ENCODE results near the gene KCNC3. TPM values are rescaled to one million over a fixed set of nuclear protein-coding genes. Genes with fewer than 3 reads are reported as not detected.

Gene KCNC3
- total RNA-seq, 4 donors from 2014 or later: 0.27 to 0.64 (median 0.49) TPM

- no peak for DNase-seq
- no peak overlapping the region for H3K4me3 ChIP-seq
- intact Hi-C loops (cut with DNase I; ENCODE audit: low total_unique reads): no loop called here
- TF ChIP-seq POLR2A (IDR thresholded peaks at IDR 0.05) (no peak), EP300 (IDR thresholded peaks at IDR 0.05; ENCODE audit: low read depth) (no peak), POLR2AphosphoS5 (IDR thresholded peaks at IDR 0.05) (no peak), CTCF (IDR thresholded peaks at IDR 0.05) (no peak)
- no peaks in the 10 kb centered on the region for H3K4me1 ChIP-seq
- WGBS, 2 donors (ENCODE audit: low coverage in 1 of 2): 94 to 95% methylated on average over 18 of the region's 18 CpGs
- peaks cover 0 to 9% of the 10 kb centered on the region in 2 donors for H3K9me3 ChIP-seq
- in situ Hi-C loops (cut with MboI; ENCODE audit: low pct_ligation_motif_present in 1 of 4, low pct_unique_long_range_greater_than_20kb in 1 of 4, low sequenced_read_pairs in 3 of 4): no loop called here
- H3K27me3 ChIP-seq: peaks cover 4% of the 10 kb centered on the region
- H3K27ac ChIP-seq: no peak overlapping the region
- H3K36me3 ChIP-seq: peaks cover 0 to 31% (median 10%) of the 10 kb centered on the region in 4 donors
Measured at GRCh38 chr19:50286443-50286842, 42.7 kb downstream of the KCNC3 start.

- intact Hi-C loops (cut with DNase I; ENCODE audit: low total_unique reads): no loop called here
- Histone ChIP-seq H3K9me3 (peaks cover 0 to 9% of the 10 kb centered on the region in 2 donors), H3K27ac (no peak overlapping the region), H3K36me3 (peaks cover 0 to 31% (median 10%) of the 10 kb centered on the region in 4 donors), H3K27me3 (peaks cover 4% of the 10 kb centered on the region), H3K4me1 (no peaks in the 10 kb centered on the region), H3K4me3 (no peak overlapping the region)
- in situ Hi-C loops (cut with MboI; ENCODE audit: low pct_ligation_motif_present in 1 of 4, low pct_unique_long_range_greater_than_20kb in 1 of 4, low sequenced_read_pairs in 3 of 4): no loop called here
- DNase-seq: no peak
- 88 to 90% methylated on average over 2 of the region's 2 CpGs for WGBS, 2 donors (ENCODE audit: low coverage in 1 of 2)
- TF ChIP-seq EP300 (IDR thresholded peaks at IDR 0.05; ENCODE audit: low read depth) (no peak), CTCF (IDR thresholded peaks at IDR 0.05) (no peak), POLR2AphosphoS5 (IDR thresholded peaks at IDR 0.05) (no peak)
Measured at GRCh38 chr19:50285833-50286232, 43.3 kb downstream of the KCNC3 start.

- H3K27ac ChIP-seq: no peak overlapping the region
- intact Hi-C loops (cut with DNase I; ENCODE audit: low total_unique reads): no loop called here
- H3K4me1 ChIP-seq: no peaks in the 10 kb centered on the region
- DNase-seq: no peak
- no peak overlapping the region for H3K4me3 ChIP-seq
- H3K36me3 ChIP-seq: peaks cover 0 to 30% (median 11%) of the 10 kb centered on the region in 4 donors
- WGBS, 2 donors (ENCODE audit: low coverage in 1 of 2): 93% methylated on average over 22 of the region's 22 CpGs; no CpG with 5 or more reads in 1 of the 2 donors
- in situ Hi-C loops (cut with MboI; ENCODE audit: low pct_ligation_motif_present in 1 of 4, low pct_unique_long_range_greater_than_20kb in 1 of 4, low sequenced_read_pairs in 3 of 4): no loop called here
- TF ChIP-seq POLR2A (IDR thresholded peaks at IDR 0.05) (no peak), EP300 (IDR thresholded peaks at IDR 0.05; ENCODE audit: low read depth) (no peak), CTCF (IDR thresholded peaks at IDR 0.05) (no peak), POLR2AphosphoS5 (IDR thresholded peaks at IDR 0.05) (no peak)
- no peaks in the 10 kb centered on the region for H3K27me3 ChIP-seq
- peaks cover 0 to 9% of the 10 kb centered on the region in 2 donors for H3K9me3 ChIP-seq
Measured at GRCh38 chr19:50281491-50281890, 47.7 kb downstream of the KCNC3 start.

GRCh38 chr19:50280983-50281382 lies 48.2 kb downstream of the KCNC3 start:
- intact Hi-C loops (cut with DNase I; ENCODE audit: low total_unique reads): no loop called here
- WGBS, 2 donors (ENCODE audit: low coverage in 1 of 2): 86 to 94% methylated on average over 2 to 3 of the region's 3 CpGs
- no peak for DNase-seq
- peaks cover 0 to 9% of the 10 kb centered on the region in 2 donors for H3K9me3 ChIP-seq
- no peaks in the 10 kb centered on the region for H3K27me3 ChIP-seq
- no peak overlapping the region for H3K27ac ChIP-seq
- H3K4me3 ChIP-seq: no peak overlapping the region
- no peaks in the 10 kb centered on the region for H3K4me1 ChIP-seq
- peaks cover 0 to 25% (median 9%) of the 10 kb centered on the region in 4 donors for H3K36me3 ChIP-seq
- no peak for TF ChIP-seq CTCF (IDR thresholded peaks at IDR 0.05)
- no peak for TF ChIP-seq POLR2A (IDR thresholded peaks at IDR 0.05)
- no peak for TF ChIP-seq EP300 (IDR thresholded peaks at IDR 0.05; ENCODE audit: low read depth)
- no peak for TF ChIP-seq POLR2AphosphoS5 (IDR thresholded peaks at IDR 0.05)
- in situ Hi-C loops (cut with MboI; ENCODE audit: low pct_ligation_motif_present in 1 of 4, low pct_unique_long_range_greater_than_20kb in 1 of 4, low sequenced_read_pairs in 3 of 4): no loop called here

All from transverse colon (tissue), 4 donors.